GM21526 (cell line): ENCODE data around the gene CFLAR.
"Not testable (repeated sequence)": the region's sequence is repeated elsewhere in the genome, so short reads cannot be mapped to it uniquely, and the experiment has no call there.

Source experiments
- ATAC-seq: cut with Tn5 transposase; IDR thresholded peaks from one replicate; pipeline ENCODE4 v1.9.1; 2021; ENCODE audit warnings: moderate library complexity; ENCODE audit not compliant: unreplicated experiment, low FRiP score

Gene CFLAR

DNA sequence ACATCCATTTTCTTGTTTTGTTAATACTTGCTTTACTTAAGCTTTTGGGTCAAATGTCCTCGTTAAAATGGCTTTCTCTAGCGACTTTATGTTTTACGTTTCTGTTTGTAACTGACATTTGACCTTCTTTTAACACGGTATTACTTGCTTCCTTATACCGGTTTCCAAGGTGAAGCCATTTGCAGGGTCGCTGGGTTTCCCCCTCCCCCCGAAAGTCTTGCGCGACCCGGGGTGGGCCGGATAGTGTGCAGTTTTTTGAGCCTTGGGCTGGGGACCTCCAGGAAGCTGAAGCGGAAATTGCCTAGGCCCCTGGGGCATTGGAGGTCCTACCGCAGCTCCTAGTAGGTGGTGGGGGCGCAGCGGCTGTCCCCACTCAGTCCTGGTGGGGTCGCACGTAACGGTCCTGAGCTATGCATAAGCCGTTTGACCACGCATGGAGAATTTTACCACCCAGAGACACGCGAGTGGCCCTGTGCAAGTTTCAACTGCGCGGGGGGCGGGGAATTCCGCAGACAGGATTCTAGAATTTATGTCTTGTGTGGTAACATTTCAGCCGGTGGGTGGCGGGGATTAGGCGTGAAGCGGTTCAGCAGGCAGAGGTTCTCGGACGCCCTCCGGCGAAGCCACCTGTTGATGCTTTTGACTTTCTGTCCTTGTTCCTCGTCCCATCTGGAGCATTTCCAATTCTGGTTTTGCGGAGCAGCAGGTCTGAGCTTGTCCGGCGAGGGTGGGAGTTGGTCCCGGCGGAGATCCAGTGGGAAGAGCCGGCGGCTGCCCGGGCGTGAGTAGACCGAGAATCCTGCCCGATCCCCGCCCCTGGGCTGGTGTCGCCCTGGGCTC is 2.4 kb downstream of the CFLAR start:
- ATAC-seq: peak; percentile 37

DNA sequence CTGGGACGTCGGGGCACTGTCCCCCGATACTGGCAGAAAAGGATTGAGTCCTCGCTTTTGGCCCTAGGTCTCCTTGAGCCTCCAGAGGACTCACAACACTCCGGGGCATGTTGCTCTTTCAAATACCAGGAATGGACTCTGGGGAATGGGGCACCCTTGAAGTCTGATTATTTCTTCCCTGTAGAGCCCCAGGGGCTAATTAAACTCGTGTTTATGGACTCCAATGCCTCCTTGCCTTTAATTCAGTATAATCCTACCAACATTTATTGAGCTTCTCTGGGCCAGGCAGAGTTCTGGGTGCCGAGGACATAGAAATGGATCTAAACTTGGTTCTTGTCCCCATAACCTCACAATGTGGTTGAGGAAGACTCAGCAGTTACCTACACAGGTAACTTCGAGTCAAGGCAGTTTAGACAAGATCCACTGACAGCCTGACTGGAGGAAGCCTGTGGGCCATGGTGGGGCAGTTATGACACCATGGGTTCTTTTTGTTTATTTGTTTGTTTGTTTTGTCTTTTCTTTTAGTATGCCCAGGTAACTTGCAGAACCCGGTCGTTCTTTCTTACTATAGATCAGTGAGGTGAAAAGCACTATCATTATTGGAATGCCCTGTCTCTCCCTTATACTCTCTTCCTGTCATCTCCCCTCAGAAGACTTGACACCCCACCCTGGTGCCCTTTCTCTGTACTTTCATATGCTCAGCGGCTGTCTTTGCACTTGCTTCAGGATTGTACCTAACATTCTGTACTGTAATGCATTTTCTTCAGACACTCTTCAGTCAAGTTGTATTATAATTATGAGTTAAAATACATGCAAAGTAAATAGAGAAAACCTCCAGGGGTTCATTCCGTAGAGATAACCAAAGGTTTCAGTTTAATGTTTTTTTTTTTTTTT is 3.2 kb downstream of the CFLAR start:
- no peak for ATAC-seq

DNA sequence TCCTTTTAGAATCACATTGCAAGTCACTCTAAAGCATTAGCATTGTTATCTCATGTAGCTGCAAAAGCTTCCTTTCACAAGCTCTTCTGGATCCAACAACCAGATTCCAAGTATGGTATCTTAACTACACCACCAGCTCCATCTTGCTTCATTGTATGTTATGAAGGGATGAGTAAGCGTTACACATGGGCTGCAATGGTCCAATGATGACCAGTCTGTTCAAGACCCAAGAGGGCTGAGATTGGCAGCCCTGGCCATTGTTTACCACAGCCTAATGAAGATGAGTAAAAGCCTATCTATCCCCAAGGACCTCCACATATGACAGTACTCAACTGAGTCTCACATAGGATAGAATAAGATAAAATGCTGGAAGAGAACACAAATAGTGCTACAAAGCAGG is 6.3 kb downstream of the CFLAR start:
- no peak for ATAC-seq

DNA sequence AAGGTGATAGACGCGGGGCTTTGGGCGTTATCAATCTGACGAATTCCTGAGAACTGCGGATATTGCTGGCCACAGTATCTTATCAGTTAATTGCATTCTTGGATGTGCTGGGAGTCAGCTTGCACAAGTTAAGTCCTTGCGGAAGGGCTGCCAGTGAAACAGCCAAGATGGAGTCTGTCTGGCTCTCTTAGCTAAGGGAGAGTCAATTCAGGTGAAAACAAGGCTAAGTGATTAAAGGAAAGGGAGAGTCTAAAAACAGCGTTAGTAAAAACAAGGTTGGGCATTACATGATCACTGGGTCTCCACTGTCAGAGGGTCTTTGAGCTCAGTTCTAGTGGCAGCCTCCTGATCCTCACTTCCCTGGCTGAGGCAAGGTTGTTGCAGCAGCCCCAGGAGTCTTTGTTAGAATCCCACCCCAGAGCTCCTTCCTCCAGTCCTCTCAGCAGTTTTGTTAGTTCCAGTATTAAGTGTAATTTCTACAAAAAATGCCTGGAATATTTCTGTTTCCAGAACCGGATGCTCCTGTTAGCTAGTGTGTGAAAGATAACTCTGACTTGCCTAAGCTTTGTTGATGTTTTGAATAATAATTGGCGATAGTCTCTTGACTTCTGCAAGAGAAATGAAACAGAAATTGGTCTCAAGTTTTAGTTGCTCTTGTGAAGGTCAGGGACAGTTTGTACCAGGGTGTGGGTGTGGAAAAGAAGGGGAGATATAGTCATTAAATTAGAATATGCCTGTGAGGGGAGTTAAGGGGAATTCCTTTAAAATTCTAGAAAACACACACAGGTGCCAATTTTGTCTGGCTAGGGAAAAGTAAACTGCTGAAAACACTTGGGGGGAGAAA is 10.6 kb downstream of the CFLAR start:
- ATAC-seq: no peak

DNA sequence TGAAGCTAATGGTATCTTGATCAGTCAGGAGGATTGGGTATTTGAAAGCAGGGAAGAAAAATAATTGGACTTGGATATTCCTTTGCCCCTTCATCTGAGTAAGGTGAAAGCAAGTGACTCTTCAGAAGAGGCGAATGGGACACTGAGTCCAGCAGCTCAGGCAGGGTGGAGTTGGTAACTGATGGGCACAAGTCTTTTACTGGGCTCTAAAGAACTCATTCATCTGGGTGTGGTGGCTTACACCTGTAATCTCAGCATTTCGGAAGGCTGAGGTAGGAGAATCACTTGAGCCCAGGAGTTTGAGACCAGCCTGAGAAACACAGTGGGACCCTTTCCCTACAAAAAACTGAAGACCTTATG is 11.2 kb downstream of the CFLAR start:
- ATAC-seq: no peak

DNA sequence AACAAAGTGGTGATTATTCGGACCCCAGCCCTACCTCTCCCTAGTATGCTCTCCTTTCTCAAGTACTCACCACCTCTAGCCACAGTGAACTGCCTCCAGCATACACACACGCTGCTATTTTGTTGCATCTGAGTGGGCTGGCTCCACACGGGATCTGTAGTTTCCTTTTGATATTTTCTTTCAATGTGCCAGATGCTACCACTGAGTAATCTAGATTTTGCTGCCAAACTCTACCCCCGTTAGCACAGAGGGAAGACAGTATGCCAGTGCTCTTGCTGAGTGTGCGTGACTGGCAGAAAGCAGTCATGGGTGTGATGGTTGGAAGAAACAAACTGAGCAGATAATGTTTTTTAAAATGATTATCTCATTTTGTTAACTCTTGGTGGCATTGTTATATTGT is 11.6 kb downstream of the CFLAR start:
- no peak for ATAC-seq

DNA sequence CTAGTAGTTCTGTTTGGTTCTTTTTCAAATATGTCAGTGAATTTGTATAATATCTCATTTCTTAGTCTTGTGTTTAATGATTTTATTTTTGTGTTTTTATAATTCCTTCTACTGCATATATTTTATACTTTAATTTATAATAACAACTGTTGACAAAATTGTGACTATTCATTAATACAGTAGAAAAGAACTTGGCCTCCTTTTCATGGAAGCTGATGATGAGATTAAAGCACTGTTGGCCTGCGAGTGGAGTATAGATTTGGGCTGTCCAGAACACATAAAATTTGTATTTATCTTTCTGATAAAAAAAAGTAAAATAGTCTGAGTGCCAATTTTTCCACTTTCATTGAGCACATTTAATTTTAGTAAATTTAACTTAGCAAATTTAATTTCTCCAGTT is 12.1 kb downstream of the CFLAR start:
- ATAC-seq: no peak

DNA sequence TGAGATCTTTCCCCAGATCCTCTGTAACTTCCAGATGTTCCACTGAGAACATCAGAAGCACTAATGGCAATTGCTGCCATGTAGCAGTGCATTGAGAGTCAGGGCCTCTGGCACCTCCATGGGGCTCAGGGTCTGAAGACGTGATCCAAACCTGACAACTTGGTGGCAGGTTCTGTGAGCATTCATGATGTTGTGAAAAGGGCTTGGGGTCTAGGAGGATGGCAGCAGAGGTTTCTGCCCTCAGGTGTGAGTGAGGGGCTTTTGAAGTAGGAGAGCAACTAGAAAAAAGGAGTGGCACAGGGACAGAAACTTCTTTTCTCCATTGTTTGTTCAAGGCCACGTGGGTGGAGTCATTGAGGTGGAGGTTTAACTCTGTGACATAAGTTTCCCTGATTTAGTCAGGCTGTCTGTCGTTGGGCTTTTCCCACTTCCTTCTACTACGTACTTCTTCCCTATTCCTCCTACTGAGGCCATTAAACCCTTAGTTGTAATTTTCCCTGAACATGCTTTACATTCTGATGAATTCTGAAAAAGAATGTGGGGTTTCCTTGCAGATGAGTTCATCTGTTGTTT is 13.1 kb downstream of the CFLAR start:
- ATAC-seq: no peak

DNA sequence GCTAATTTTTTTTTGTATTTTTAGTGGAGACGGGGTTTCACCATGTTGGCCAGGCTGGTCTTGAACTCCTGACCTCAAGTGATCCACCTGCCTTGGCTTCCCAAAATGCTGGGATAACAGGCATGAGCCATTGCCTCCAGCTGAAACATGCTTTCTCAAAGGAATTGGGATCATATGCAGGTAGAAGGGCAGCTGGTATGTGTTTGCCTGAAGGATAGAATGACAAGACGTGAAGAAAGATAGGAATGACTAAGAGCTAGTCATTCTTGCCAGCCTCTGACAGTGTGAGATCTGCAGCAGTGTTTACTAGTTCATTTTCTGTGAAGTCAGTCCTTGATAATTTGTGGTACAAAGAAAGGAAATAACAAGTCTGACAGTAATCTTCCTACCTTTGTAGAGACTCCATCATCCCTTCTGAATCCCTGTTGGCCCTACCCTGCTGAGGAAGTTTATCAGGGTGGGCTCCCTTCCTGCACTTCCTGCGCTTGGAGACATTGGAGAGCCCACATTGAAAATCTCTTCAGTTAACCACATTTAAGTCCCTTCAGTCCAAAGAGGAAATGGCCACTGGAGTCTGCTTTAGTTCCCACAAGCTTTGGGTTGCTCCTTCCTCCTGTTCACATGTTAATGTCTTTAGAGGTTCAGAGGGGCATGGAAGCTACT is 14.7 kb downstream of the CFLAR start:
- no peak for ATAC-seq

DNA sequence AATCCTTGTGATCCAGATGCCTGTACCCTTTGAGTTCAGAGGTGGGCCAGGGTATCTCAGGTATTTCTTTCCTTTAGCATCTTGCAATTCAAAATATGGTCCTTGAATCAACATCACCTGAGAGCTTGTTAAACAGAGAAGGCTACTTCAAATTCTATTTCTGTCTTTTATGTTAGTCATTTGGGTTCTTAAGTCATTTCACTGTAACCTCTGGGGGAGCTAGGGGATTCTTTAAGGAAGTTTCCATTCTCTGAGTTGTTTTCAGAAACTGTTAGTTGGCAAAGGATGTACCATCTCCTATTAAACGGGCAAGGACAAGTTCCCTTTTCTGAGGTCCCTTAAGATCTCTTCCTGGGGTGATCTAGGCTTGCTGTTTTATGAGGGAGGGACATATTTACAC is 16.6 kb downstream of the CFLAR start:
- ATAC-seq: no peak

DNA sequence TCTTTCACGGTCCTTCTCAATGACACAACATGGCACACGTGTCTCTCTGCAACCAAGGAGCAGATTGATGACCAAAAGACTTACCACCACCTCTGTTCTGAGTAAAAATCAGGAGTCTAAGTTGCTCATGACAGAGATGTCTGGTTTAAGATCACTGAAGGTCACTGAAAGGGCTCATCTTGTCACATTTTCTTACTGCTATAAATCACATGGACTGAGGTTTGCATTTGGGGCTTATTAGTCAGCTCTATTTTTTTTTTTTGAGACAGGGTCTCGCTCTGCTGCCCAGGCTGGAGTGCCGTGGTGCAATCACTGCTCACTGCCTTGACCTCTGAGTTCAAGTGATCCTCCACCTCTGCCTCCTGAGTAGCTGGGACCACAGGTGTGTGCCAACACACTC is 19.4 kb downstream of the CFLAR start:
- ATAC-seq: no peak

DNA sequence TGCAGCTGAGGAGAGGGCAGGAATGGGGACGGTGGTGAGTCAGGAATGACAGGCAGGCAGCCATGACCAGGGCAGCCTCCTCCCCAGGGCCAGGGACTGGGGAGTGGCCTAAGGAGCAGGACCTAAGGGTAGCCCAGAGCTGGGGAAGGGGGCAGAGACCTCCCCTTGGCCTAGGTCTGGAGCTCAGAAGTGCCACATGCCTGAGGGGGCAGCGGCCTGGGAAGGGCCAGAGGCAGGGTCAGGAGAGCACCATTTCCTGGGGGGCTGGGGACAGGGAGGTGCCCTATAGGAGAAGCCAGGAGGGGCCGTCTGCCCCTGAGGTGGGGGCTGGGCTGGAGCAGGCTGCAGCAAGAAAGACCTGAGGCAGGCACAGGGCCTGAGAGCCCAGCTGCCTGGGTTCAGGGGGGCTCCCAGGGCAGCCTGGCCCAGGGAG is 20.9 kb downstream of the CFLAR start:
- ATAC-seq: no peak

DNA sequence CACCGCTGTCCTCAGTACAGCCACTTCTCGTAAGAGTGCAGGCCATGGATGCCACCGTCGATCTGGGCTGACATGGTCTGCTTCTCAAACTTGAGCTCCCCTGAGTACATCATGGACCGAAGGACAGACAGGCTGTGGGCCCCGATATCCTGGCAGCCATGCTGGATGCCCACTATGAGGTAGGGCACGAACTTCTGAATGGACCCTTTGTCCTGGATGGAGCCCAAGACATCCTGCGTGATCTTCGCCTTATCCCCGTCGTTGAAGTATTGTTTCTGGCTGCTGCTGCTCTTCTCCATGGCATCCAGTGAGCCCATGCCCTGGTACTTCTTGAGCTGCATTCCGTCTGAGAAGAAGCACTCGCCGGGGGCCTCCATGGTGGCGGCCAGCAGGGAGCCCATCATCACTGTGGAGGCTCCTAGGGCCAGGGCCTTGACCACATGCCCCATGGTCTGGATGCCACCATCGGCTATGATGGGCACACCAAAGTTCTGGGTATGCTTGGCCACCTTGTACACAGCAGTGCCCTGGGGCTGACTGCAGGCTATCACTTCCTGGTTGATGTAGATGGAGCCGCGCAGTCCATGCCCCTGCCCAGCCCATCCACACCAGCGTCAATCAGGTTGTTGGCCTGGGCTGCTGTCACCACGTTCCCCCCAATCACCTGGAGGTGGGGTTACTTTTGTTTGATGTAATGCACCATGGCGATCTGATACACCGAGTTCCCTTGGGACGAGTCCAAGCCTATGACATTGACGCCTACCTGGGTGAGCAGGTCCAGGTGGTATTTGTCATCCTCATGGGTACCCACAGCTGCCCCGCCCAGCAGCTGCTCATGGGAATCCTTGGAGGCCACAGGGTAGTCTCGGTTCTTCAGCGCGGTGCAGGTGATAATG is 21.8 kb downstream of the CFLAR start:
- ATAC-seq: no peak

DNA sequence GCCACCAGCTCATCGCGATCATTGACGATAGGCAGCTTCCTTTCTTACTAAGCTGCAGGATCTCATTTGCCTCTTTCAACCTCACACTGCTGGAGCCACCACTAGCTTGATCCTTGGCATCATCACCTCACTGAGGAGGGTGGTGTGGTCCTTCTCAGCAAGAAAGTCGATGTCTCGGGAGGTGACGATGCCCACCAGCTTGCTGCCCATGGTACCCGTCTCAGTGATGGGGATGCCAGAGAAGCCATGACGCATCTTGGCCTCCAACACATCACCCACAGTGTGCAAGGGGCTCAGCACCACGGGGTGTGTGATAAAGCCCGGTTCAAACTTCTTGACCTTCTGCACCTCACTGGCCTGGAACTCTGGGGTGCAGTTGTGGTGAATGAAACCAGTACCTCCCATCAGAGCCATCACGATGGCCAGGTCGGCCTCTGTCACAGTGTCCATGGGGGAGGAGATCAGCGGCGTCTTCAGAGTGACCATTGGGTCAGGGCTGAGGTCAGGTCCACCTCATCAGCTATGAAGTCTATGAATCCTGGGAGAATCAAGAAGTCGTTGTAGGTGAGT is 22.5 kb downstream of the CFLAR start:
- no peak for ATAC-seq

DNA sequence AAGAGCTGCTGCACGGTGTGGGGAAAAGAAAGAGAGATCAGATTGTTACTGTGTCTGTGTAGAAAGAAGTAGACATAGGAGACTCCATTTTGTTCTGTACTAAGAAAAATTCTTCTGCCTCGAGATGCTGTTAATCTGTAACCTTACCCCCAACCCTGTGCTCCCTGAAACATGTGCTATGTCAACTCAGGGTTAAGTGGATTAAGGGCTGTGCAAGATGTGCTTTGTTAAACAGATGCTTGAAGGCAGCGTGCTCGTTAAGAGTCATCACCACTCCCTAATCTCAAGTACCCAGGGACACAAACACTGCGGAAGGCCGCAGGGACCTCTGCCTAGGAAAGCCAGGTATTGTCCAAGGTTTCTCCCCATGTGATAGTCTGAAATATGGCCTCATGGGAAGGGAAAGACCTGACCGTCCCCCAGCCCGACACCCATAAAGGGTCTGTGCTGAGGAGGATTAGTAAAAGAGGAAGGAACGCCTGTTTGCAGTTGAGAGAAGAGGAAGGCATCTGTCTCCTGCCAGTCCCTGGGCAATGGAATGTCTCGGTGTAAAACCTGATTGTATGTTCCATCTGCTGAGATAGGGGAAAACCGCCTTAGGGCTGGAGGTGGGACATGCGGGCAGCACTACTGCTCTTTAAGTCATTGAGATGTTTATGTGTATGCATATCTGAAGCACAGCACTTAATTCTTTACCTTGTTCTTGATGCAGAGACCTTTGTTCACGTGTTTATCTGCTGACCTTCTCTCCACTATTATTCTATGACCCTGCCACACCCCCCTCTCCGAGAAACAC is 23.2 kb downstream of the CFLAR start:
- not testable (repeated sequence) for ATAC-seq

DNA sequence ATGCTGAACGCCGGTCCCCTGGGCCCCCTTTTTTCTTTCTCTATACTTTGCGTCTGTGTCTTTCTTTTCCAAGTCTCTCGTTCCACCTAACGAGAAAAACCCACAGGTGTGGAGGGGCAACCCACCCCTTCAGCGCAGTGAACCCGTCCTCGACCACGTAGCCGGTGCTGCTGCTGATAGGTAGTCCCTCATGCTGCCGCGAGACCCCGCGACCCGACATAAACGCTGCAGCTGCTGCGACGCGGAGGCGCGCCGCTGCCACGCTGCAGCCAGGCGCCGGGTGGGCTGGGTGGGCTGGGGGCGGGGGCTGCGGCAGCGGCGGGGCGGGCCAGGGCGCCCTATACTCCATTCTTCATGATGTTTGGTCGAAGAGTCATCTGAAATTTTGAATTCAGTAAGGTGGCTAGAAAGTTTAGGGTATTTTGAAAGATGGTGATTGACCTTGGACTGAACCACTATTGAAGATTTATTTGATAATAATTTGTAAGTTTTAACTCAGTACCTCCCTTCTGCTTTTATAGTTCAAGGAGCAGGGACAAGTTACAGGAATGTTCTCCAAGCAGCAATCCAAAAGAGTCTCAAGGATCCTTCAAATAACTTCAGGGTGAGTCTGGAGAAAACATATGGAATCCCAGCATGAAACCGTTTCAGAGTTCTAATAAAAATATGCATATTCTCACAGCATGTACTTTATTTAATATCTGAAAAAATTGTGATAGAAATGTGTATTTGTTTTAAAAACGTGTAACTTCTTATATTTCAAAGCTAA is 24.1 kb downstream of the CFLAR start:
- ATAC-seq: no peak
